Stomach (tissue), 4 donors: ENCODE results near the gene GRIK2.

Experiments used
- EP300 ChIP-seq: sonication (generic); formaldehyde crosslinking; IDR thresholded peaks from one replicate; pipeline ENCODE4 v1.6.1; 2017; ENCODE audit warnings: antibody characterized with exemption
- POLR2A ChIP-seq, 4 donors: fragments of 450-650 bp; IDR thresholded peaks; one replicate each; pipeline ENCODE4 v1.6.1; 2016; ENCODE audit warnings: antibody characterized with exemption in 4 of 4, control low read depth in 2 of 4, mild to moderate bottlenecking in 1 of 4, moderate library complexity in 1 of 4
- POLR2AphosphoS5 ChIP-seq, 3 donors: sonication (generic); formaldehyde crosslinking; IDR thresholded peaks; one replicate each; pipeline ENCODE4 v1.6.1; 2016; ENCODE audit warnings: antibody characterized with exemption in 3 of 3
- TF ChIP-seq, protein P1 (sequence below), 7 experiments: fragments of 450-650 bp in 4 of 7; fragments of 200-600 bp in 3 of 7; sonication (generic) in 3 of 7; IDR thresholded peaks; one replicate each; pipeline ENCODE4 v1.5.1; 2016 to 2019; ENCODE audit warnings: antibody characterized with exemption in 7 of 7, control low read depth in 2 of 7, mild to moderate bottlenecking in 1 of 7

DNA sequence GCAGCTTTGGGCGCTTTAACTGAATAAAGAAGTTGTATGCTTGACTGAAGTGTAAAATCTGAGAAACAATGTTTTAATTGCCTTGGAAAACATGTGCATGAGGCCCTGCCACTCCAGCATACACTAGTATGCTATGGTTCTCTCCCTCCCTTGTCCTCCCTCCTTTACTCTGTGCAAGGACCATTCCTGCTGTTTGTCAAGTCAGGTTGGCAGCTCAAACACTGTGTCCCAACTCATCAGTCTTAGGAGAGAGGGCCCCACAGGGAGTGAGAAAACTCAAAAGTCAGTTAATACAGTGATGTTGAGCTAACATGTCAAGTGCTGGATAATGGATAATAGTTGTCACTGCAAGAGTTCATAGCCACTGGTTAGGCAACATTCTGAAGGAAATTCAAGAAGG lies 543.6 kb downstream of the GRIK2 start:
- TF ChIP-seq, protein P1, sequence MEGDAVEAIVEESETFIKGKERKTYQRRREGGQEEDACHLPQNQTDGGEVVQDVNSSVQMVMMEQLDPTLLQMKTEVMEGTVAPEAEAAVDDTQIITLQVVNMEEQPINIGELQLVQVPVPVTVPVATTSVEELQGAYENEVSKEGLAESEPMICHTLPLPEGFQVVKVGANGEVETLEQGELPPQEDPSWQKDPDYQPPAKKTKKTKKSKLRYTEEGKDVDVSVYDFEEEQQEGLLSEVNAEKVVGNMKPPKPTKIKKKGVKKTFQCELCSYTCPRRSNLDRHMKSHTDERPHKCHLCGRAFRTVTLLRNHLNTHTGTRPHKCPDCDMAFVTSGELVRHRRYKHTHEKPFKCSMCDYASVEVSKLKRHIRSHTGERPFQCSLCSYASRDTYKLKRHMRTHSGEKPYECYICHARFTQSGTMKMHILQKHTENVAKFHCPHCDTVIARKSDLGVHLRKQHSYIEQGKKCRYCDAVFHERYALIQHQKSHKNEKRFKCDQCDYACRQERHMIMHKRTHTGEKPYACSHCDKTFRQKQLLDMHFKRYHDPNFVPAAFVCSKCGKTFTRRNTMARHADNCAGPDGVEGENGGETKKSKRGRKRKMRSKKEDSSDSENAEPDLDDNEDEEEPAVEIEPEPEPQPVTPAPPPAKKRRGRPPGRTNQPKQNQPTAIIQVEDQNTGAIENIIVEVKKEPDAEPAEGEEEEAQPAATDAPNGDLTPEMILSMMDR (IDR thresholded peaks at IDR 0.05), result no peak
- no peak for TF ChIP-seq POLR2A (IDR thresholded peaks at IDR 0.05)
- no peak for TF ChIP-seq EP300
- no peak for TF ChIP-seq POLR2AphosphoS5 (IDR thresholded peaks at IDR 0.05)
